HG02840 (cell line): ENCODE results near the gene ZNF646.

Experiments
- ATAC-seq: cut with Tn5 transposase; IDR thresholded peaks from one replicate; pipeline ENCODE4 v1.9.1; 2021; ENCODE audit warnings: mild to moderate bottlenecking, moderate library complexity, moderate number of reproducible peaks; ENCODE audit not compliant: unreplicated experiment, low FRiP score

ZNF646 gene

DNA sequence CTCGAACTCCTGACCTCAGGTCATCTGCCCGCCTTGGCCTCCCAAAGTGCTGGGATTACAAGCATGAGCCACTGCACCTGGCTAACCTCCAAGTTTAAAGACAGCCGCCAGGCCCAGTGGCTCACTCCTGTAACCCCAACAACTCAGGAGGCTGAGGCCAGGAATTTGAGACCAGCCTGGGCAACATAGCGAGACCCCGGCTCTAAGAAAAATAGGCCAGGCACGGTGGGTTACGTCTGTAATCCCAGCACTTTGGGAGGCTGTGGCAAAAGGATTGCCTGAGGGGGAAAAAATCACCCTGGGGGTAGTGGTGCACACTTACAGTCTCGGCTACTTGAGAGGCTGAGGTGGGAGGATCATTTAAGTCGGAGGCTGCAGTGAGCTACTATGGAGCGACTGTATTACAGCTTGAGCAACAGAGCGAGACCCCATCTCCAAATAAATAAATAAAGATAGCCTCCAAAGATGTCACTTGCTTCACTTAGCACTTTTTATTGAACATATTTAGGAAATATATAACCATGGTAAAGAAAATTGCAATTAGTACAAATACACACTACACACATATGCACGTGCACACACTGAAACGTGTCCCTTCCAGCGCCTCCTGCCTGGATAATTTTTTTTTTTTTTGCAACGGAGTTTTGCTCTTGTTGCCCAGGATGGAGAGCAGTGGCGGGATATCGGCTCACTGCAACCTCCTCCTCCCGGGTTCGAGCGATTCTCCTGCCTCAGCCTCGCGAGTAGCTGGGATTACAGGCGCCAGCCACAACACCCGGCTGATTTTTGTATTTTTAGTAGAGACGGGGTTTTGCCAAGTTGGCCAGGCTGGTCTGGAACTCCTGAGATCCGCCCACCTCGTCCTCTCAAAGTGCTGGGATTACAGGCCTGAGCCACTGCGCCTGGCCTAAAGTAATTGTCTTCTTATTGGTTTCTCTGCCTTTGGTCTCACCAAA lies 32.6 kb downstream of the ZNF646 start:
- no peak for ATAC-seq

DNA sequence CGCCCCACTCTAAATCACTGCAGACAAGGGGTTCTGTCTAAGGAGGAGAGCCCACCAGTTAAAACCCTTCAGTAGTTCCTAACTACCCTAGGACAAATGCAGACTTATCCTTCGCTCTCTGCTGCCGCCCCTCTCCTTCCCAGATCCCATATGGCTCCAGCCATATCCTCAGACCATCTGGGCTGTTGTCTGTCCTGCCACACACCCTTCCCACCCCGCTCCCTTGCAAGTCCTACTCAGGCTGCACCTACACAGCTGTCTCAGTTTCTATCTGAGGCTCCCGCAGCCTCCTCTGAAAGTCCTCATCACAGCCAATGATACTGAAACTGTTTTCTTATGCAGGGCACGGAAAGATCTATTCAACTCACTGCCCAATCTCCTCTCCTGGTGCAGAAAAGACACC lies 33.2 kb downstream of the ZNF646 start:
- no peak for ATAC-seq

- peak; percentile 74 for ATAC-seq
Observed at GRCh38 chr16:31108035-31108793, 34.0 kb downstream of the ZNF646 start, which contains the start of gene BCKDK. TSS of gene BCKDK (plus strand) at chr16:31108386. CDS start at chr16:31109224, 838 bp downstream.

- ATAC-seq = peak; percentile 3
Observed at GRCh38 chr16:31108794-31109558, 34.8 kb downstream of the ZNF646 start.

DNA sequence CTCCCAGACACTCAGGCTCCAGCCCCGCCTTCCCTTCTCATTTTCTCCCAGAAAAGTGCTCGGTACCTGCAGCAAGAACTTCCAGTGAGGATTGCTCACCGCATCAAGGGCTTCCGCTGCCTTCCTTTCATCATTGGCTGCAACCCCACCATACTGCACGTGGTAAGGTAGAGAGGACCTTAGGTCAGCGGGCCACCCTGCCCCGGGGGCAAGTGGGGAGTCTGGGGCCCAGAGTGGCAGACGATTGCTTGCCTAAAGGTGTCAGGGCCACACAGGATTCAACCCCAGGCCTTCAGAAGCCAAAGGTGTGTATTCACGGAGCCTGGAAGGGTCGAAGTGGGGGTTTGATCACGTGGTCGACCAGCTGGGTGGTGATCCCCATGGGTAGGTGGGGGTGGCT lies 35.4 kb downstream of the ZNF646 start:
- ATAC-seq = no peak

- no peak for ATAC-seq
Observed at GRCh38 chr16:31110106-31111034, 36.1 kb downstream of the ZNF646 start.

DNA sequence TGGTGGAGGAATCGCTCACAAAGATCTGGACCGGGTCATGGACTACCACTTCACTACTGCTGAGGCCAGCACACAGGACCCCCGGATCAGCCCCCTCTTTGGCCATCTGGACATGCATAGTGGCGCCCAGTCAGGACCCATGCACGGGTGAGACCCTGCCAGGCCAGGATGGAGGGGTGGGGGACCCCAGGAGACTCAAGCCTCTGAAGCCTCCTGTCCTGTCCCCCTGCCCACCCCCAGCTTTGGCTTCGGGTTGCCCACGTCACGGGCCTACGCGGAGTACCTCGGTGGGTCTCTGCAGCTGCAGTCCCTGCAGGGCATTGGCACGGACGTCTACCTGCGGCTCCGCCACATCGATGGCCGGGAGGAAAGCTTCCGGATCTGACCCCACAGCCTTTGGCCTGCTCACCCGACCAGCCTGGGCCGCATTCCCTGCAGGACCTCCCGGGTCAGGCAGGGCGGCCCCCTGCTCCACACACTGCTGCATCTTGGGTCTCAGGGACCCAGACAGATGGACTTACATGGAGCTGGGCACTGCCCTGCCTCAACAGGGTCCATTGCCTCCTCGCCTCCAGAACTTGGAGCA lies 37.8 kb downstream of the ZNF646 start:
- ATAC-seq = no peak

DNA sequence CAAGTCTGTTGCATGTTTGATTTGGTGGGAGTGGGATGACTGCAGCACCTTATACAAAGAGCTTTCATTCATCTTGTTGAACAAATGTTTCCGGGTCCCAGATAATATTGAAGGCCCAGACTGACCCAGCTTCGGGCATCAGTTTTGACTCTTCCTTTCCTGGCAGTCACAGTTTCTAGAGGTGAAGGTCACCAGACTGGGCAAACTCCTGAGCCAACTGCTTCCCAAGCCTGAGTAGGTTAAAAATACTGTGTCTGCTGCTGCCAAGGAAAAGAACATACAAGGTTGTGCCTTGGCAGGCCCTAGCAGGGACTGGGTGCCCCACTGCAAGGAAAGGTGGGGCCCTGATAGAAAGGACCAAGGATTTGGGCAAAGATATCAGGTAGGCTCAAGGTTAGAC lies 38.5 kb downstream of the ZNF646 start:
- no peak for ATAC-seq

- ATAC-seq = no peak
Observed at GRCh38 chr16:31113121-31114120, 39.2 kb downstream of the ZNF646 start.

DNA sequence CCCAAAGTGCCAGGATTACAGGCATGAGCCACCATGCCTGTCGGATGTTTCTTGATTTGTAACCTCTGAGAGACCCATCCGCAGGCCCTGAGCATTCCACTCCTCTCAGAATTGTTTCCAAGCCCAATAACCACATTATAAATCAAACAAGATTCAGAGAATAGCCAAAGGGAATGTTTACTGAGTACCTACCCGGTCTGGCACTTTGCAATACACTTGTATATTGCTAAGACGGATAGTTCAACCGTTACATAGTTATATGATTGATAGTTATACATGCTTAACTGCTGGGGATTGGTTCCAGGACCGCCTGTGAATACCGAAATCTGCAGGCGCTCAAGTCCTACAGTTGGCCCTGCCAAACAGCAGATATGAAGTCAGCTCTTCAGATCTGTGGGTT lies 40.2 kb downstream of the ZNF646 start:
- ATAC-seq = no peak

- peak; percentile 94 for ATAC-seq
Observed at GRCh38 chr16:31117384-31118222, 43.4 kb downstream of the ZNF646 start, which contains the start of gene KAT8. TSS of gene KAT8 (plus strand) at chr16:31117664. CDS start at chr16:31117682, 18 bp downstream.

- no peak for ATAC-seq
Observed at GRCh38 chr16:31118223-31119155, 44.3 kb downstream of the ZNF646 start.

GRCh38 chr16:31120129-31120528 lies 45.9 kb downstream of the ZNF646 start:
- ATAC-seq = no peak

DNA sequence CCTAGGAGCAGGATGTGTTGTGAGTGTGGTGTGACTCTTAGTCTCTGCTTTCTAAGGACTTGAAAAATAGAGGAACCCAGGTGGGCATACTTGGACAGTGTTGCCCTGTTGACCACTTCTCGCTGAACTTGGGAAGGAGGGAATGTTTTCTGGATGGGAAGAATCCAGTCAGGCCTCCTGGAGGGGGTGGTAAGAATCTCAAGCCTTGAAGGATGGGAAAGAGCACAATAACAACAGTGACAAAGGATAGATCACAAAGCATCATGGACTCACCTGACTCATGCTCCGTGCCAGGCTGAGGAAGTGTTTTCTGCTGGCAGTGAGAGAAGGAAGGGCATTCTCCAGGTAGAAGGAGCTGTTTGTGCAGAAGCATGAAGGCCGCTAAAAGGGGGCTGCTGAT lies 51.6 kb downstream of the ZNF646 start:
- ATAC-seq = no peak

DNA sequence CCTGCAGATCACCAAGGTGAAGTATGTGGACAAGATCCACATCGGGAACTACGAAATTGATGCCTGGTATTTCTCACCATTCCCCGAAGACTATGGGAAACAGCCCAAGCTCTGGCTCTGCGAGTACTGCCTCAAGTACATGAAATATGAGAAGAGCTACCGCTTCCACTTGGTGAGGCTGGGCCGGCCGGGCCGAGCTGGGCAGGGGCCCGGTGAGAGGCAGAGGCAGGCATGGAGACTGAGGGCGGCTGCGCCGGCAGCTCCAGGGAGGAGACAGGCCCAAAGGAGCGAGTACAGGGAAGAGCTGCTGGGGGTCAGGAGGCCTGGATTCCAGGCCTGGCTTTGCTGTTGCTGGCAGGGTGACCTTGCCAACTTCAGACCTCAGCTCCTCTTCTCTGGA lies 53.0 kb downstream of the ZNF646 start:
- no peak for ATAC-seq
